Measurements from ENCODE around the gene RGMB. TPM values are rescaled to one million over a fixed set of nuclear protein-coding genes. Genes with fewer than 3 reads are reported as not detected.
A peak's percentile ranks its signal among the peaks of the same experiment; 100 is the strongest.

RGMB gene
- total RNA-seq, 4 donors from 2014 or later: 13.0 to 31.7 (median 14.2) TPM

DNA sequence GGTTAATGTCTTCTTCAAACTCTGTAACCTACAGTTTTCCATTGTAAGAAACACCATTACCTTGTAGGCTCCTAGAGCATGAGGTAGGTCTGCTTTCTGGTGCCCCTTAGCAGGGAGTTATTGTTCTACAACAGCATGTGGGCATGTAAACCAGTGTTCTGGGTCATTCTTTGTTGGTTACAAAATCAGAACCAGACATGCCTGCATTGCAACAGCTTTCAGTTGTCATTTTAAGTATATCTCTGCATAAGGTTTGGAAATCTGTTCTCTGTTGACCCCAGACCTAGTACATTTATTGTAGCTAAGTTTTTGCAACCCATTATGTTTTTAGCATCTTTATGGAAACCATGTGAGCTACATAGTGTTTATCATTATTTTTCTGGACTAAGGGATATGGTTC is 10.9 kb downstream of the RGMB start:
- peaks cover 0 to 26% (median 0%) of the 10 kb centered on the region in 3 donors for H3K36me3 ChIP-seq
- peaks cover 47 to 100% (median 62%) of the 10 kb centered on the region in 3 donors for H3K4me1 ChIP-seq
- no peaks in the 10 kb centered on the region for H3K9me3 ChIP-seq
- H3K27ac ChIP-seq: peak overlapping the region in 1 of 4 donors; percentile 83
- no peak for DNase-seq
- intact Hi-C loops (cut with DNase I): no loop called here
- no peaks in the 10 kb centered on the region for H3K27me3 ChIP-seq
- TF ChIP-seq POLR2A (IDR thresholded peaks at IDR 0.05): no peak
- TF ChIP-seq, protein P1, sequence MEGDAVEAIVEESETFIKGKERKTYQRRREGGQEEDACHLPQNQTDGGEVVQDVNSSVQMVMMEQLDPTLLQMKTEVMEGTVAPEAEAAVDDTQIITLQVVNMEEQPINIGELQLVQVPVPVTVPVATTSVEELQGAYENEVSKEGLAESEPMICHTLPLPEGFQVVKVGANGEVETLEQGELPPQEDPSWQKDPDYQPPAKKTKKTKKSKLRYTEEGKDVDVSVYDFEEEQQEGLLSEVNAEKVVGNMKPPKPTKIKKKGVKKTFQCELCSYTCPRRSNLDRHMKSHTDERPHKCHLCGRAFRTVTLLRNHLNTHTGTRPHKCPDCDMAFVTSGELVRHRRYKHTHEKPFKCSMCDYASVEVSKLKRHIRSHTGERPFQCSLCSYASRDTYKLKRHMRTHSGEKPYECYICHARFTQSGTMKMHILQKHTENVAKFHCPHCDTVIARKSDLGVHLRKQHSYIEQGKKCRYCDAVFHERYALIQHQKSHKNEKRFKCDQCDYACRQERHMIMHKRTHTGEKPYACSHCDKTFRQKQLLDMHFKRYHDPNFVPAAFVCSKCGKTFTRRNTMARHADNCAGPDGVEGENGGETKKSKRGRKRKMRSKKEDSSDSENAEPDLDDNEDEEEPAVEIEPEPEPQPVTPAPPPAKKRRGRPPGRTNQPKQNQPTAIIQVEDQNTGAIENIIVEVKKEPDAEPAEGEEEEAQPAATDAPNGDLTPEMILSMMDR (IDR thresholded peaks at IDR 0.05): no peak
- H3K4me3 ChIP-seq: no peak overlapping the region

DNA sequence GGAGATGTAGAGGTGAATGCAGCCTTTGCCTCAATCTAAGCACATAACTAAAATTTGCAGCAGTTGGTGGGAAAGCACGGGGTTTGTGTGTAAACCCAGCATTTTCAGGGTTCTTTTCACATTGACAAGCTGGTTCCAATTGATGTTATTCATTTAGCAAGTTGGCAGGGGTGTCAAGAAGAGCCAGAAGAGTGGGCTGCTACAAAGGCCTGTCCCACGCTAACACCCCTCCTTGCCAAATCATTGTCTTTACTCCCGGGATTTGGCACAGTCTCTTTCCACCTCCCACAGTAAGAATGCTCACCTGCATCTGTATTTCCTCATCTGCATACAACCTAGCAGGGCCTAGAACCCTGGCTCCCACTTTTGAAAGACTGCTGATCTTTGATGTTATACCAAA is 11.8 kb downstream of the RGMB start:
- Histone ChIP-seq H3K27ac (peak overlapping the region in 3 of 4 donors; percentile 75 to 83 (median 83)), H3K9me3 (no peaks in the 10 kb centered on the region), H3K4me1 (peaks cover 47 to 100% (median 54%) of the 10 kb centered on the region in 3 donors), H3K4me3 (no peak overlapping the region), H3K36me3 (peaks cover 0 to 18% (median 0%) of the 10 kb centered on the region in 3 donors), H3K27me3 (no peaks in the 10 kb centered on the region)
- TF ChIP-seq, protein P1 (IDR thresholded peaks at IDR 0.05): no peak
- no peak for TF ChIP-seq POLR2A (IDR thresholded peaks at IDR 0.05)
- 43 to 47% methylated on average over 3 of the region's 3 CpGs for WGBS, 2 donors
- intact Hi-C loops (cut with DNase I): no loop called here
- no peak for DNase-seq

- peaks cover 0 to 10% (median 0%) of the 10 kb centered on the region in 3 donors for H3K36me3 ChIP-seq
- TF ChIP-seq, protein P1 (IDR thresholded peaks at IDR 0.05): no peak
- TF ChIP-seq POLR2A (IDR thresholded peaks at IDR 0.05): no peak
- no peak for DNase-seq
- H3K4me3 ChIP-seq: peak overlapping the region in 3 of 4 donors; percentile 6 to 31 (median 12)
- peak overlapping the region; percentile 48 to 83 (median 79) for H3K27ac ChIP-seq
- H3K27me3 ChIP-seq: no peaks in the 10 kb centered on the region
- WGBS, 2 donors: 14 to 25% methylated on average over 4 of the region's 4 CpGs
- H3K9me3 ChIP-seq: no peaks in the 10 kb centered on the region
- H3K4me1 ChIP-seq: peaks cover 47 to 100% (median 54%) of the 10 kb centered on the region in 3 donors
- intact Hi-C loops (cut with DNase I): no loop called here
Observed at GRCh38 chr5:98786191-98786853, 12.9 kb downstream of the RGMB start.

GRCh38 chr5:98787131-98787719 is 13.8 kb downstream of the RGMB start:
- Histone ChIP-seq H3K4me3 (peak overlapping the region in 1 of 4 donors; percentile 31), H3K9me3 (no peaks in the 10 kb centered on the region), H3K27ac (peak overlapping the region; percentile 60 to 83 (median 79)), H3K27me3 (no peaks in the 10 kb centered on the region), H3K36me3 (peaks cover 0 to 6% (median 0%) of the 10 kb centered on the region in 3 donors), H3K4me1 (peaks cover 51 to 100% (median 59%) of the 10 kb centered on the region in 3 donors)
- DNase-seq: no peak
- intact Hi-C loops (cut with DNase I): no loop called here
- TF ChIP-seq, protein P1 (IDR thresholded peaks at IDR 0.05): peak in 2 of 6 experiments; percentile 12 to 14
- TF ChIP-seq POLR2A (IDR thresholded peaks at IDR 0.05): no peak
- WGBS, 2 donors: 48 to 53% methylated on average over 4 to 5 of the region's 5 CpGs

- H3K9me3 ChIP-seq: no peaks in the 10 kb centered on the region
- H3K36me3 ChIP-seq: peaks cover 0 to 20% (median 3%) of the 10 kb centered on the region in 3 donors
- H3K27ac ChIP-seq: peak overlapping the region in 2 of 4 donors; percentile 83
- peaks cover 38 to 89% (median 46%) of the 10 kb centered on the region in 3 donors for H3K4me1 ChIP-seq
- TF ChIP-seq POLR2A (IDR thresholded peaks at IDR 0.05): no peak
- TF ChIP-seq, protein P1 (IDR thresholded peaks at IDR 0.05): no peak
- H3K4me3 ChIP-seq: no peak overlapping the region
- H3K27me3 ChIP-seq: no peaks in the 10 kb centered on the region
- no peak for DNase-seq
- 82 to 83% methylated on average over 3 of the region's 3 CpGs for WGBS, 2 donors
- intact Hi-C loops (cut with DNase I): no loop called here
Observed at GRCh38 chr5:98789029-98789428, 15.6 kb downstream of the RGMB start.
